Parathyroid adenoma (tissue), 2 donors: ENCODE measurements around the gene HLTF.

Source experiments
- H2AFZ ChIP-seq: fragments of 300-600 bp; sonication (generic); one replicate; pipeline ENCODE4 v1.7.0; 2017; ENCODE audit warnings: antibody characterized with exemption, mild to moderate bottlenecking
- H3K27ac ChIP-seq: fragments of 300-600 bp; sonication (generic); one replicate; pipeline ENCODE4 v1.7.0; 2017
- H3K27me3 ChIP-seq: fragments of 300-600 bp; sonication (generic); one replicate; pipeline ENCODE4 v1.7.0; 2017; ENCODE audit warnings: low read length; ENCODE audit not compliant: control insufficient read depth, insufficient read depth
- H3K36me3 ChIP-seq: fragments of 300-600 bp; sonication (generic); one replicate; pipeline ENCODE4 v1.7.0; 2017; ENCODE audit warnings: low read length; ENCODE audit not compliant: control insufficient read depth, insufficient read depth
- H3K4me1 ChIP-seq: fragments of 300-600 bp; sonication (generic); one replicate; pipeline ENCODE4 v1.7.0; 2017; ENCODE audit warnings: control low read depth
- H3K4me2 ChIP-seq: fragments of 300-600 bp; sonication (generic); one replicate; pipeline ENCODE4 v1.7.0; 2017; ENCODE audit warnings: low read length
- H3K4me3 ChIP-seq: fragments of 300-600 bp; sonication (generic); one replicate; pipeline ENCODE4 v1.7.0; 2017; ENCODE audit warnings: low read depth, low read length
- H3K79me2 ChIP-seq: fragments of 300-600 bp; sonication (generic); one replicate; pipeline ENCODE4 v1.7.0; 2017; ENCODE audit warnings: control low read depth
- H3K9ac ChIP-seq: fragments of 300-600 bp; sonication (generic); one replicate; pipeline ENCODE4 v1.7.0; 2017; ENCODE audit warnings: mild to moderate bottlenecking
- H3K9me3 ChIP-seq: fragments of 300-600 bp; sonication (generic); one replicate; pipeline ENCODE4 v1.7.0; 2017; ENCODE audit warnings: low read length; ENCODE audit not compliant: control insufficient read depth
- CTCF ChIP-seq: fragments of 300-600 bp; sonication (generic); IDR thresholded peaks from one replicate; pipeline ENCODE4 v1.7.0; 2017; ENCODE audit warnings: antibody characterized with exemption, mild to moderate bottlenecking
- donor health status: primary hyperparathyroidism.

HLTF gene

GRCh38 chr3:149021830-149022229, 64.5 kb downstream of the HLTF start:
- Histone ChIP-seq H3K36me3 (no peaks in the 10 kb centered on the region), H3K79me2 (no peaks in the 10 kb centered on the region), H3K27me3 (no peaks in the 10 kb centered on the region), H3K9ac (no peak overlapping the region), H3K9me3 (no peaks in the 10 kb centered on the region), H2AFZ (no peak overlapping the region), H3K27ac (no peak overlapping the region), H3K4me3 (no peak overlapping the region), H3K4me2 (no peak overlapping the region), H3K4me1 (no peaks in the 10 kb centered on the region)
- no peak for TF ChIP-seq CTCF

GRCh38 chr3:149020839-149021252, 65.5 kb downstream of the HLTF start:
- Histone ChIP-seq H2AFZ (no peak overlapping the region), H3K27ac (no peak overlapping the region), H3K4me3 (no peak overlapping the region), H3K4me2 (no peak overlapping the region), H3K4me1 (no peaks in the 10 kb centered on the region), H3K36me3 (no peaks in the 10 kb centered on the region), H3K9ac (no peak overlapping the region), H3K9me3 (no peaks in the 10 kb centered on the region), H3K27me3 (no peaks in the 10 kb centered on the region), H3K79me2 (no peaks in the 10 kb centered on the region)
- TF ChIP-seq CTCF, result no peak

- H3K4me3 ChIP-seq, result no peak overlapping the region
- no peak overlapping the region for H2AFZ ChIP-seq
- no peak overlapping the region for H3K4me2 ChIP-seq
- TF ChIP-seq CTCF, result no peak
- H3K27ac ChIP-seq, result no peak overlapping the region
- H3K9me3 ChIP-seq, result no peaks in the 10 kb centered on the region
- H3K36me3 ChIP-seq, result no peaks in the 10 kb centered on the region
- no peaks in the 10 kb centered on the region for H3K79me2 ChIP-seq
- H3K4me1 ChIP-seq, result no peaks in the 10 kb centered on the region
- H3K9ac ChIP-seq, result no peak overlapping the region
- no peaks in the 10 kb centered on the region for H3K27me3 ChIP-seq
Observed at GRCh38 chr3:149020196-149020838, 66.0 kb downstream of the HLTF start.

- no peak for TF ChIP-seq CTCF
- Histone ChIP-seq H3K36me3 (no peaks in the 10 kb centered on the region), H3K27me3 (no peaks in the 10 kb centered on the region), H2AFZ (no peak overlapping the region), H3K27ac (no peak overlapping the region), H3K9ac (no peak overlapping the region), H3K4me2 (no peak overlapping the region), H3K4me3 (no peak overlapping the region), H3K9me3 (no peaks in the 10 kb centered on the region), H3K79me2 (no peaks in the 10 kb centered on the region), H3K4me1 (no peaks in the 10 kb centered on the region)
Observed at GRCh38 chr3:149019580-149019979, 66.8 kb downstream of the HLTF start.

- Histone ChIP-seq H3K4me3 (no peak overlapping the region), H3K9me3 (no peaks in the 10 kb centered on the region), H3K27ac (no peak overlapping the region), H2AFZ (no peak overlapping the region), H3K79me2 (no peaks in the 10 kb centered on the region), H3K4me1 (no peaks in the 10 kb centered on the region), H3K36me3 (no peaks in the 10 kb centered on the region), H3K27me3 (no peaks in the 10 kb centered on the region), H3K9ac (no peak overlapping the region), H3K4me2 (no peak overlapping the region)
- no peak for TF ChIP-seq CTCF
Observed at GRCh38 chr3:149018247-149018646, 68.1 kb downstream of the HLTF start.
